Gastroesophageal sphincter (tissue), 3 donors: ENCODE results near the gene FUNDC2.

Experiments
- CTCF ChIP-seq, 4 experiments: fragments of 200-600 bp in 2 of 4; fragments of 450-650 bp in 2 of 4; sonication (generic) in 1 of 4; IDR thresholded peaks; one replicate each; pipeline ENCODE4 v1.5.1; 2017 to 2019; ENCODE audit warnings: antibody characterized with exemption in 4 of 4, mild to moderate bottlenecking in 2 of 4, moderate library complexity in 2 of 4
- EP300 ChIP-seq: sonication (generic); formaldehyde crosslinking; IDR thresholded peaks from one replicate; pipeline ENCODE4 v1.6.1; 2017; ENCODE audit warnings: antibody characterized with exemption, mild to moderate bottlenecking
- POLR2A ChIP-seq, 2 donors: fragments of 450-650 bp; IDR thresholded peaks; one replicate each; pipeline ENCODE4 v1.6.1; 2017; ENCODE audit warnings: antibody characterized with exemption in 2 of 2, mild to moderate bottlenecking in 2 of 2, moderate library complexity in 1 of 2
- POLR2AphosphoS5 ChIP-seq: sonication (generic); formaldehyde crosslinking; IDR thresholded peaks from one replicate; pipeline ENCODE4 v1.6.1; 2017; ENCODE audit warnings: antibody characterized with exemption

GRCh38 chrX:155023907-155024833, 2.5 kb upstream of the FUNDC2 start:
- TF ChIP-seq POLR2A (IDR thresholded peaks at IDR 0.05) (no peak), CTCF (IDR thresholded peaks at IDR 0.05) (no peak), POLR2AphosphoS5 (no peak), EP300 (no peak)
